T-helper 2 cell treated with Interferon-gamma antibody and Interleukin-4, amounts not matched to agents 100 ng/mL and 5 ng/mL, for 36 hours (primary cell): ENCODE data around the gene ACP1. TPM values are rescaled to one million over a fixed set of nuclear protein-coding genes. Genes with fewer than 3 reads are reported as not detected.

Experiments
- intact Hi-C: fragments of 100-400 bp; cut with micrococcal nuclease; formaldehyde crosslinking; loops from one replicate; pipeline ENCODE4 v1.15.1; 2023
- total RNA-seq: library from RNA; stranded (reverse); gene quantifications from 2 replicates; pipeline ENCODE4 v1.2.3, GENCODE V29; 2022

ACP1 gene
- total RNA-seq: 94.9 and 96.8 TPM in 2 replicates

- intact Hi-C loops: loop anchor here (1.0 to 5.0 kb wide), 3 partner anchors 22 to 413 kb away; partner anchors contain the start of gene TMEM18
These were observed at the start of gene ACP1 for GRCh38 chr2:264493-265468. ACP1 (plus strand) TSS chr2:264947; CDS start chr2:264965, 18 bp downstream.

GRCh38 chr2:216068-216467 is 48.7 kb upstream of the ACP1 start:
- intact Hi-C loops: no loop called here

GRCh38 chr2:223451-223850 is 41.3 kb upstream of the ACP1 start:
- intact Hi-C loops: no loop called here

- intact Hi-C loops: no loop called here
These were observed 40.6 kb upstream of the ACP1 start for GRCh38 chr2:223971-224760.

- intact Hi-C loops: no loop called here
These were observed 36.6 kb upstream of the ACP1 start for GRCh38 chr2:228115-228514.

GRCh38 chr2:228518-229278 is 36.0 kb upstream of the ACP1 start:
- intact Hi-C loops: no loop called here

- intact Hi-C loops: no loop called here
These were observed 33.1 kb upstream of the ACP1 start for GRCh38 chr2:231521-232185.

- intact Hi-C loops: no loop called here
These were observed 31.7 kb upstream of the ACP1 start for GRCh38 chr2:233030-233429.

- intact Hi-C loops: no loop called here
These were observed 30.3 kb upstream of the ACP1 start for GRCh38 chr2:234421-234820.

- intact Hi-C loops: no loop called here
These were observed 27.7 kb upstream of the ACP1 start for GRCh38 chr2:236993-237539.

GRCh38 chr2:237878-238277 is 26.9 kb upstream of the ACP1 start:
- intact Hi-C loops: no loop called here

- intact Hi-C loops: no loop called here
These were observed 26.3 kb upstream of the ACP1 start for GRCh38 chr2:238431-238830.

GRCh38 chr2:238869-239268 is 25.9 kb upstream of the ACP1 start:
- intact Hi-C loops: no loop called here

GRCh38 chr2:244547-244946 is 20.2 kb upstream of the ACP1 start:
- intact Hi-C loops: loop anchor here (10.0 kb wide), 1 partner anchor 1310 kb away; no protein-coding TSS in a partner anchor

GRCh38 chr2:246489-247144 is 18.1 kb upstream of the ACP1 start:
- intact Hi-C loops: loop anchor here (1.0 to 10.0 kb wide), 2 partner anchors 391 to 1308 kb away; no protein-coding TSS in a partner anchor

- intact Hi-C loops: loop anchor here (10.0 kb wide), 1 partner anchor 1306 kb away; no protein-coding TSS in a partner anchor
These were observed 16.0 kb upstream of the ACP1 start for GRCh38 chr2:248724-249123.

- intact Hi-C loops: loop anchor here (10.0 kb wide), 1 partner anchor 1305 kb away; no protein-coding TSS in a partner anchor
These were observed 15.2 kb upstream of the ACP1 start for GRCh38 chr2:249538-250042.

GRCh38 chr2:252001-252602 is 12.6 kb upstream of the ACP1 start:
- intact Hi-C loops: no loop called here

GRCh38 chr2:253202-253638 is 11.5 kb upstream of the ACP1 start:
- intact Hi-C loops: no loop called here
